Adrenal gland (tissue), 5 donors: Measurements from ENCODE around the gene LRP1B.

Source experiments
- POLR2A ChIP-seq, 2 donors: fragments of 450-650 bp; IDR thresholded peaks; one replicate each; pipeline ENCODE4 v1.6.1; 2017; ENCODE audit warnings: antibody characterized with exemption in 2 of 2, mild to moderate bottlenecking in 2 of 2, moderate library complexity in 1 of 2
- TF ChIP-seq, protein P1 (sequence below), 6 experiments: fragments of 450-650 bp in 4 of 6; fragments of 200-600 bp in 2 of 6; sonication (generic) in 1 of 6; IDR thresholded peaks; 1 replicate in 5 of 6; 2 replicates in 1 of 6; pipeline versions ENCODE4 v1.5.1 to v1.8.0; 2016 to 2021; ENCODE audit warnings: antibody characterized with exemption in 6 of 6, mild to moderate bottlenecking in 2 of 6, moderate library complexity in 1 of 6
- donor health status: DM: no; HTN: no; CAD: no.

GRCh38 chr2:141386168-141386567 is 744.6 kb downstream of the LRP1B start:
- TF ChIP-seq, protein P1, sequence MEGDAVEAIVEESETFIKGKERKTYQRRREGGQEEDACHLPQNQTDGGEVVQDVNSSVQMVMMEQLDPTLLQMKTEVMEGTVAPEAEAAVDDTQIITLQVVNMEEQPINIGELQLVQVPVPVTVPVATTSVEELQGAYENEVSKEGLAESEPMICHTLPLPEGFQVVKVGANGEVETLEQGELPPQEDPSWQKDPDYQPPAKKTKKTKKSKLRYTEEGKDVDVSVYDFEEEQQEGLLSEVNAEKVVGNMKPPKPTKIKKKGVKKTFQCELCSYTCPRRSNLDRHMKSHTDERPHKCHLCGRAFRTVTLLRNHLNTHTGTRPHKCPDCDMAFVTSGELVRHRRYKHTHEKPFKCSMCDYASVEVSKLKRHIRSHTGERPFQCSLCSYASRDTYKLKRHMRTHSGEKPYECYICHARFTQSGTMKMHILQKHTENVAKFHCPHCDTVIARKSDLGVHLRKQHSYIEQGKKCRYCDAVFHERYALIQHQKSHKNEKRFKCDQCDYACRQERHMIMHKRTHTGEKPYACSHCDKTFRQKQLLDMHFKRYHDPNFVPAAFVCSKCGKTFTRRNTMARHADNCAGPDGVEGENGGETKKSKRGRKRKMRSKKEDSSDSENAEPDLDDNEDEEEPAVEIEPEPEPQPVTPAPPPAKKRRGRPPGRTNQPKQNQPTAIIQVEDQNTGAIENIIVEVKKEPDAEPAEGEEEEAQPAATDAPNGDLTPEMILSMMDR (IDR thresholded peaks at IDR 0.05), result no peak
- no peak for TF ChIP-seq POLR2A (IDR thresholded peaks at IDR 0.05)
